NCI-H1092 treated with DMSO at 0.1 percent for 48 hours (cell line): ENCODE results near the gene C13orf46.

Source experiments
- DNase-seq: peaks from one replicate; lab custom pipeline; 2025; lab: John Stamatoyannopoulos, UW

C13orf46 gene

GRCh38 chr13:113970810-113971470 lies 2.9 kb downstream of the C13orf46 start:
- DNase-seq, result no peak

GRCh38 chr13:113969973-113970611 lies 3.8 kb downstream of the C13orf46 start:
- no peak for DNase-seq

- no peak for DNase-seq
Observed at GRCh38 chr13:113969311-113969972, 4.4 kb downstream of the C13orf46 start.

GRCh38 chr13:113968463-113969310 lies 5.2 kb downstream of the C13orf46 start:
- DNase-seq, result no peak

- DNase-seq, result no peak
Observed at GRCh38 chr13:113967729-113968462, 6.0 kb downstream of the C13orf46 start.

GRCh38 chr13:113967206-113967720 lies 6.6 kb downstream of the C13orf46 start:
- DNase-seq, result no peak

GRCh38 chr13:113965968-113966884 lies 7.7 kb downstream of the C13orf46 start:
- no peak for DNase-seq

- DNase-seq, result no peak
Observed at GRCh38 chr13:113965383-113965874, 8.4 kb downstream of the C13orf46 start.

DNA sequence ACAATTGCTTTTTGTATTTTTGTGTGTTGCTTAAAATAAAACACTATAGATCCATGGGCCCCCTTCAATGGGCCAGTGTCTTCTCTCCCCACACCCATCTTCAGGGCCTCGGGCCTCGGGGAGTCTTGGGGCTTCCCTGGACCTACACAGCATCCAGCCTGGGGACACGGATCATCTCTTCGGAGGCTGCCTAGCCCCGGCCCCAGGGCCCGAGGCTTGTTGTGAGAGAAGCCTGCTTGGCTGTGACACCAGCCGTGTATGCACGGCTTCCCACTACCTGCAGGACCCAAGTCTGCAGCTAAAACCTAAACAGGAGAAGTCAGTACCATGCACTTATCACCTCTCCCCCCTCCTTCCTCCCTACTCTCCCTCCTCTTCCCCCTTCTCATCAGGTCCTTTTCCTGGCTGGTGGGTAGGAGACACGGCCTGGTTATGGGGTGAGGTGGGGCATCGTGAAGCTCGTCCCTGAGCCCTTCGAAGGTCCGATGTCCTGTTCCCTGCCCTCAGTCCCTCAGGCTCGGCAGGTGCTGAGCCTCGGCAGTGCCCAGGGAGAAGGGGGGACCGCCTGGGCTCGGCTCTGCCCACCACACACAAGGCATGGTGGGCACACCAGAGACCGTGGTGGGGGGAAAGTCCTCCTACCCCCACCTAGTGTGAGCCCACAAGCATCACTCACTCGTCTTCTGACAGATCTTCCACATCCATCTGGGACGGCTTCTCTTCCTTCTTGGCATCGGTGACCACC lies 9.5 kb downstream of the C13orf46 start:
- no peak for DNase-seq

- no peak for DNase-seq
Observed at GRCh38 chr13:113963376-113963775, 10.5 kb downstream of the C13orf46 start.

DNA sequence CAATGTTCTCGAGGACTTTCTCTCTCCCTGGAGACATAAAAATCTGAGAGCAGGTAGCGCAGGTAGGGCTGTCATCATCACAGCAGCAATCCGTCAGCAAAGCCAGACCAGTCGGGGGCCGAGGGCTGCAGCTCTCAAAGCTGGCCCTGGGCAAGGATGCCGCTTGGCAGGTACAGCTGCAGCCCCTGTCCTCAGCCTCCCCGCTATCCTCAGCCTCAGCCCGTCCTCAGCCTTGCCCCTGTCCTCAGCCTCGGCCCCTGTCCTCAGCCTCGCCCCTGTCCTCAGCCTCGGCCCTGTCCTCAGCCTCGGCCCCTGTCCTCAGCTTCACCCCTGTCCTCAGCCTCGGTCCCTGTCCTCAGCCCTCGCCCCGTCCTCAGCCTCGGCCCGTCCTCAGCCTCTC lies 10.9 kb downstream of the C13orf46 start:
- no peak for DNase-seq

- DNase-seq, result no peak
Observed at GRCh38 chr13:113962386-113962785, 11.5 kb downstream of the C13orf46 start.

DNA sequence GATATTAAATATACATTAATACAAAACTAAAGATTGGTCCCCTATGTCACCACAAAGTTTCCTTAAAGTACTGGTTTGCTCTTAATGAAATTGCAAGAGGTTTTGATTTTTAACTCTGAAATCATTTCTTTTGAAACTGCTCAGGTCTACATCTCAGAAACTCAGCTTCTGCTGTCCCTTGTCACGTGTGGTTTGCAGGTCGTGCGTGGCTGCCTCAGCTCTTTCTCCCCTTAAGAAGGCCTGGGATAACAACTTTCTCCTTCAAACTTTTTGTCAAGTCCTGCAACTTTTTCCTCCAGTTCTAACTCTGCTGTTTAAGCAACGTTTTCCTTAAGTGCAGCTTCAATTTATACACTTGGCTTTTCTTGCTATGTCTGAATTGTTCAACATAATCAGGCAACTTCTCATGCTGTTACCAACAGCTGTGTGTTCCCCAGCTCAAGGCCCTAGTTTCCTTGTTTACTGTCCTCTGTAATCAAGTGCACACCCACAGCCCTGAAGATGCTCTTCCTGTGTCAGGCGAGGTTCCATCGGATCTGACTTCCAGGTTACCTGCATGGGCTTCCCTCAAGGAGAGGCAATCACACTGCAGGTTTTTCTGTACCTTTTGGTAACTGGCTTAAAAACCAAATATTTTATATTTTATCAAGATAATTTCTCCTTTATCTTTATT lies 13.5 kb downstream of the C13orf46 start:
- no peak for DNase-seq

- DNase-seq, result no peak
Observed at GRCh38 chr13:113959198-113959597, 14.7 kb downstream of the C13orf46 start.

DNA sequence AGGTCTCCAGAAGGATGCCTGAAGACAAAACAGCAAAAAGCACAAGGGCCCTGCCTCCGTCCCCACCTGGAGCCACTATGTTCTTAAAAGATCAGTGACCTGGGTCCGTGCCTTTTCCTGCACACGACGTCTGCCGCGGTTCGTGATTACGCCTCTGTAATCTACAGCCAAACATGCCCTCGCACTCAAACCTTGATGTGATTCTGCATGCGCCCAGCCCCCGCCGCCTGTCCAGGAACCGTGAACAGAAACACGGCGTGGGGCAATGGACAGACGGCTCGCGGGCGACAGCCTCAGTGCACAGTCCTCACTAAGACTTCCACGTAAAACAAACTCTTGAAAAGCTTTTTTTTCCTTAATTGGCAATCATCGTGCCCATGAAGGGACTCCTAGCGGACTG lies 15.5 kb downstream of the C13orf46 start:
- no peak for DNase-seq

DNA sequence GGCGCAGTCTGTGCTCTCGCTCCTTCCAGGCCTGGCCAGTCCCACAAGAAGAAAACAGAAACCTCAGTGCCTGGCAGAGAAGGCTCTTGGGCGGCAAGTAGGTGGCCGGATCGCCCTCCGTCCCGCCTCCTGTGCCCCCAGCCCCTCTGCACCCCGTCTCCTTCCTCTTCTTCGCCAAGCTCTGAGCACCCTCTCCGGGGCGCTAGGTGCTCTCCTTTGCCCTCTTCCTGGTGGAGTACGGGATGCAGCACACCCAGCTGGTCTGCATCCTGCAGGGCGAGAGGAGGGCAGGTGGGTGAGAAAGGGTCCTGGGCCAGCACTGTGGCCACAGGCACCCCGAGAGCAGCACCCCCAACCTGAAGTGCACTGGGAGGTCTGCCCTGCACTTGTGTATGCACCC lies 17.3 kb downstream of the C13orf46 start:
- no peak for DNase-seq

DNA sequence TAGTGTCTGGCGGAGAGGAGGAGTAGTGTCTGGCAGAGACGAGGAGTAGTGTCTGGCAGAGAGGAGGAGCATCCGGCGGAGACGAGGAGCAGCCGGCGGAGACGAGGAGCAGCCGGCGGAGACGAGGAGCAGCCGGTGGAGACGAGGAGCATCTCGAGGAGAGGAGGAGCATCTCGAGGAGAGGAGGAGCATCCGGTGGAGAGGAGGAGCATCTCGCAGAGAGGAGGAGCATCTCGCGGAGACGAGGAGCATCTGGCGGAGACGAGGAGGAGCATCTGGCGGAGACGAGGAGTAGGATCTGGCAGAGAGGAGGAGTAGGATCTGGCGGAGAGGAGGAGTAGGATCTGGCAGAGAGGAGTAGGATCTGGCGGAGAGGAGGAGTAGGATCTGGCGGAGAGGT lies 18.2 kb downstream of the C13orf46 start:
- no peak for DNase-seq

GRCh38 chr13:113955235-113955634 lies 18.6 kb downstream of the C13orf46 start:
- DNase-seq, result no peak
